Activated CD8-positive, alpha-beta memory T cell treated with anti-CD3 and anti-CD28 coated beads for 36 hours (primary cell): Measurements from ENCODE around the gene NSRP1. TPM values are rescaled to one million over a fixed set of nuclear protein-coding genes. Genes with fewer than 3 reads are reported as not detected.
"Not testable (repeated sequence)": the region's sequence is repeated elsewhere in the genome, so short reads cannot be mapped to it uniquely, and the experiment has no call there.

Experiments used
- CTCF ChIA-PET: fragments of 350-600 bp; sonication (Branson Sonifier 250); formaldehyde crosslinking; loops from one replicate; lab custom pipeline; 2021; ENCODE audit warnings: antibody characterized with exemption; lab: Charles Lee
- POLR2A ChIA-PET: fragments of 350-600 bp; sonication (Branson Sonifier 250); formaldehyde crosslinking; loops from one replicate; lab custom pipeline; 2021; ENCODE audit warnings: antibody characterized with exemption; lab: Charles Lee
- total RNA-seq, 2 experiments: library from RNA; stranded (reverse); gene quantifications; one replicate each; pipeline ENCODE4 v1.2.3, GENCODE V29; 2021

Gene NSRP1
- total RNA-seq, 2 experiments from 2014 or later: 25.3 to 26.2 TPM

GRCh38 chr17:30209930-30210329, 93.3 kb downstream of the NSRP1 start:
- ChIA-PET POLR2A (no interaction called here), CTCF (interaction anchor here (0.6 kb wide), 1 partner anchor 37 kb away, joined by 3 read pairs; no protein-coding TSS in a partner anchor)

GRCh38 chr17:30210366-30210765, 93.8 kb downstream of the NSRP1 start:
- CTCF ChIA-PET: no interaction called here
- POLR2A ChIA-PET: no interaction called here

GRCh38 chr17:30210901-30211300, 94.3 kb downstream of the NSRP1 start:
- ChIA-PET CTCF (no interaction called here), POLR2A (no interaction called here)

GRCh38 chr17:30211371-30211770, 94.8 kb downstream of the NSRP1 start:
- ChIA-PET POLR2A (no interaction called here), CTCF (no interaction called here)

- ChIA-PET CTCF (interaction anchor here (0.6 kb wide), 1 partner anchor 1005 kb away, joined by 3 read pairs; no protein-coding TSS in a partner anchor), POLR2A (no interaction called here)
Observed at GRCh38 chr17:30212750-30213149, 96.1 kb downstream of the NSRP1 start.

- CTCF ChIA-PET: interaction anchor here (0.7 kb wide), 1 partner anchor 42 kb away, joined by 3 read pairs; no protein-coding TSS in a partner anchor
- POLR2A ChIA-PET: no interaction called here
Observed at GRCh38 chr17:30217054-30217453, 100.4 kb downstream of the NSRP1 start.

- ChIA-PET POLR2A (no interaction called here), CTCF (no interaction called here)
Observed at GRCh38 chr17:30217746-30218245, 101.2 kb downstream of the NSRP1 start.

GRCh38 chr17:30218799-30219198, 102.2 kb downstream of the NSRP1 start:
- ChIA-PET POLR2A (no interaction called here), CTCF (no interaction called here)

GRCh38 chr17:30219315-30219714, 102.7 kb downstream of the NSRP1 start:
- POLR2A ChIA-PET: no interaction called here
- CTCF ChIA-PET: no interaction called here

GRCh38 chr17:30219833-30220232, 103.2 kb downstream of the NSRP1 start:
- ChIA-PET CTCF (interaction anchor here (1.4 kb wide), 1 partner anchor 21 kb away, joined by 5 read pairs; no protein-coding TSS in a partner anchor), POLR2A (no interaction called here)

- CTCF ChIA-PET: interaction anchor here (1.4 kb wide), 1 partner anchor 20 kb away, joined by 5 read pairs; no protein-coding TSS in a partner anchor
- POLR2A ChIA-PET: no interaction called here
Observed at GRCh38 chr17:30220414-30220813, 103.8 kb downstream of the NSRP1 start.

GRCh38 chr17:30221346-30221745, 104.7 kb downstream of the NSRP1 start:
- POLR2A ChIA-PET: no interaction called here
- CTCF ChIA-PET: interaction anchor here (1.4 kb wide), 1 partner anchor 19 kb away, joined by 5 read pairs; no protein-coding TSS in a partner anchor

GRCh38 chr17:30222251-30222650, 105.6 kb downstream of the NSRP1 start:
- ChIA-PET POLR2A (no interaction called here), CTCF (no interaction called here)

- ChIA-PET POLR2A (no interaction called here), CTCF (no interaction called here)
Observed at GRCh38 chr17:30222721-30223175, 106.1 kb downstream of the NSRP1 start.

- POLR2A ChIA-PET: no interaction called here
- CTCF ChIA-PET: interaction anchor here (0.9 kb wide), 1 partner anchor 10 kb away, joined by 4 read pairs; no protein-coding TSS in a partner anchor
Observed at GRCh38 chr17:30224419-30224960, 107.9 kb downstream of the NSRP1 start.

- POLR2A ChIA-PET: no interaction called here
- CTCF ChIA-PET: no interaction called here
Observed at GRCh38 chr17:30225112-30225511, 108.5 kb downstream of the NSRP1 start.

- POLR2A ChIA-PET: no interaction called here
- CTCF ChIA-PET: no interaction called here
Observed at GRCh38 chr17:30225919-30226553, 109.4 kb downstream of the NSRP1 start.

- POLR2A ChIA-PET: no interaction called here
- CTCF ChIA-PET: no interaction called here
Observed at GRCh38 chr17:30226878-30227277, 110.3 kb downstream of the NSRP1 start.

GRCh38 chr17:30228011-30228410, 111.4 kb downstream of the NSRP1 start:
- POLR2A ChIA-PET: no interaction called here
- CTCF ChIA-PET: no interaction called here

GRCh38 chr17:30229012-30229411, 112.4 kb downstream of the NSRP1 start:
- CTCF ChIA-PET: no interaction called here

GRCh38 chr17:30230009-30230408, 113.4 kb downstream of the NSRP1 start:
- CTCF ChIA-PET: not testable (repeated sequence)

More at GRCh38 chr17:30229012-30229411, 112.4 kb downstream of the NSRP1 start:
- POLR2A ChIA-PET: no interaction called here

More at GRCh38 chr17:30230009-30230408, 113.4 kb downstream of the NSRP1 start:
- POLR2A ChIA-PET: not testable (repeated sequence)
